PFSK-1 (cell line): ENCODE results near the gene MCM3AP.

Source experiments
- POLR2AphosphoS5 ChIP-seq: IDR thresholded peaks from 2 replicates; pipeline ENCODE4 v1.6.1; 2012; ENCODE audit warnings: low read depth, mild to moderate bottlenecking, control low read depth, low read length, moderate library complexity
- SIN3A ChIP-seq: IDR thresholded peaks from 2 replicates; pipeline ENCODE4 v1.6.1; 2012; ENCODE audit warnings: mild to moderate bottlenecking, low read length, moderate library complexity, borderline replicate concordance; ENCODE audit not compliant: insufficient read depth
- TF ChIP-seq, protein P1 (sequence below), 2 experiments: IDR thresholded peaks; 2 replicates each; pipeline versions ENCODE4 v1.6.1 to v1.8.0; 2011 to 2012; ENCODE audit warnings: low read depth in 2 of 2, low read length in 2 of 2, control low read depth in 1 of 2, inconsistent platforms in 1 of 2, mild to moderate bottlenecking in 1 of 2, moderate library complexity in 1 of 2; ENCODE audit not compliant: insufficient read depth in 1 of 2

DNA sequence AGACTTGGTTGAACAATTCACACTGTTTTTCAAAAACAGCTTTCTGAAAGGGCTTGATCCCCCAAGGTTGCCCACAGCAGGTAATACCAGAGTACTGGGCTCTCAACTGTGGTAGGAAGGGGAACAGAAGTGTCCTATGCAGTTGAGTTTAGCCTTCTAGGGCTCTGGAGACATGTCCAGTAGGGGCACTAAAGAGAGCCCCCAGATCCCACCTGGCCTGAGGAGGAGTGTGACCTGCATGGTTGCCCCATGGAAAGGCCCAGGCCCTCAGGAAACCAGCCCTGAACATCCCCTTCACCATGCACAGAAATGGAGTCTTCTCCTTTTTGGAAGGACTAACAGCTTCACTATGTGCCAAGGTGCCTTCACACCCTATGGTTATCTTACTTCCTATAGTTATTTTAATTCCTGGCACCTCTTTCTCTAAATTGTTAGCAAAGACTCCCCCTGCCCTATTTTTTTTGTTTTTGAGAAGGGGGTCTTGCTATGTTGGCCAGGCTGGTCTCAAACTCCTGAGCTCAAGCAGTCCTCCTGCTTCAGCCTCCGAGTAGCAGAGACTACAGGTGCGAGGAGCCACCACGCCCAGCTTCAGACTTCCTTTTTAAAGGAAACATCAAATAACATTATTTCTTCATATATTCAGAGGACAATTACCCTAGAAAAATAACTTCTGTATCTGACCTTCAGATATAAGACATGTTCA lies 40.0 kb downstream of the MCM3AP start:
- TF ChIP-seq POLR2AphosphoS5 (no peak), SIN3A (no peak)
- TF ChIP-seq, protein P1, sequence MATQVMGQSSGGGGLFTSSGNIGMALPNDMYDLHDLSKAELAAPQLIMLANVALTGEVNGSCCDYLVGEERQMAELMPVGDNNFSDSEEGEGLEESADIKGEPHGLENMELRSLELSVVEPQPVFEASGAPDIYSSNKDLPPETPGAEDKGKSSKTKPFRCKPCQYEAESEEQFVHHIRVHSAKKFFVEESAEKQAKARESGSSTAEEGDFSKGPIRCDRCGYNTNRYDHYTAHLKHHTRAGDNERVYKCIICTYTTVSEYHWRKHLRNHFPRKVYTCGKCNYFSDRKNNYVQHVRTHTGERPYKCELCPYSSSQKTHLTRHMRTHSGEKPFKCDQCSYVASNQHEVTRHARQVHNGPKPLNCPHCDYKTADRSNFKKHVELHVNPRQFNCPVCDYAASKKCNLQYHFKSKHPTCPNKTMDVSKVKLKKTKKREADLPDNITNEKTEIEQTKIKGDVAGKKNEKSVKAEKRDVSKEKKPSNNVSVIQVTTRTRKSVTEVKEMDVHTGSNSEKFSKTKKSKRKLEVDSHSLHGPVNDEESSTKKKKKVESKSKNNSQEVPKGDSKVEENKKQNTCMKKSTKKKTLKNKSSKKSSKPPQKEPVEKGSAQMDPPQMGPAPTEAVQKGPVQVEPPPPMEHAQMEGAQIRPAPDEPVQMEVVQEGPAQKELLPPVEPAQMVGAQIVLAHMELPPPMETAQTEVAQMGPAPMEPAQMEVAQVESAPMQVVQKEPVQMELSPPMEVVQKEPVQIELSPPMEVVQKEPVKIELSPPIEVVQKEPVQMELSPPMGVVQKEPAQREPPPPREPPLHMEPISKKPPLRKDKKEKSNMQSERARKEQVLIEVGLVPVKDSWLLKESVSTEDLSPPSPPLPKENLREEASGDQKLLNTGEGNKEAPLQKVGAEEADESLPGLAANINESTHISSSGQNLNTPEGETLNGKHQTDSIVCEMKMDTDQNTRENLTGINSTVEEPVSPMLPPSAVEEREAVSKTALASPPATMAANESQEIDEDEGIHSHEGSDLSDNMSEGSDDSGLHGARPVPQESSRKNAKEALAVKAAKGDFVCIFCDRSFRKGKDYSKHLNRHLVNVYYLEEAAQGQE (IDR thresholded peaks at IDR 0.05; ENCODE audit: insufficient read depth in 1 of 2, low read depth in 2 of 2, low read length in 2 of 2): no peak
